ENCODE results near the gene CDSN. TPM values are rescaled to one million over a fixed set of nuclear protein-coding genes. Genes with fewer than 3 reads are reported as not detected.

The CDSN gene
- total and polyA plus RNA-seq, 10 donors, result not detected

DNA sequence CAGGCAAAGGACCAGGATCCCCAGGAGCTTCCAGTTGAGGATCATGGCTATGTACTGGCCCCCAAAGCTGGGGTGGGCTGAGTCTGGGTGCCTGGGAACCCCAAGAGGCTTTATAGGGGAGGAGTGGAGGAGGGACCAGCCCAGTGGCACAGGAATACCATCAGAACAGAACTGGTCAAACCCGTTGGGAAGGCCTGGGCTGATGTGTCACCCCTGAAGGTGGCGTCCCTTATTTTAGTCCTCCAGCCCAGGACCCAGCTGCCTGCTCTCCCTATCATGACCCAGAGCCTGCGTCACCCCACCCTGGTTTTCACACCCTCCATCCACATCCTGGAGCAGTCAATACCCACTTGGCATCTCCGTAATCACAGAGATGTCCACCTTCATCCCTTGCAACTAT is 18.7 kb upstream of the CDSN start, which contains the start of gene PSORS1C2:
PSORS1C2 (minus strand) TSS at position 85 of the 400 bp plus-strand sequence; CDS start at position 45, 40 bp downstream.
- no peak for DNase-seq
- 89 to 98% (median 93%) methylated on average over 4 of the region's 4 CpGs for WGBS, 5 donors
- intact Hi-C loops (cut with DNase I; ENCODE audit: low total_unique reads), result loop anchor here (5.0 kb wide), 1 partner anchor 228 kb away; no protein-coding TSS in a partner anchor
- H3K4me1 ChIP-seq, result peaks cover 0 to 30% (median 8%) of the 10 kb centered on the region in 6 donors
- H3K27ac ChIP-seq, result no peak within 1 kb of the TSS
- peaks cover 0 to 20% (median 6%) of the 10 kb centered on the region in 6 donors for H3K36me3 ChIP-seq
- no peaks in the 10 kb centered on the region for H3K27me3 ChIP-seq (replicated peaks in 1 of 7)
- H3K9me3 ChIP-seq, result no peaks in the 10 kb centered on the region
- TF ChIP-seq, protein P1, sequence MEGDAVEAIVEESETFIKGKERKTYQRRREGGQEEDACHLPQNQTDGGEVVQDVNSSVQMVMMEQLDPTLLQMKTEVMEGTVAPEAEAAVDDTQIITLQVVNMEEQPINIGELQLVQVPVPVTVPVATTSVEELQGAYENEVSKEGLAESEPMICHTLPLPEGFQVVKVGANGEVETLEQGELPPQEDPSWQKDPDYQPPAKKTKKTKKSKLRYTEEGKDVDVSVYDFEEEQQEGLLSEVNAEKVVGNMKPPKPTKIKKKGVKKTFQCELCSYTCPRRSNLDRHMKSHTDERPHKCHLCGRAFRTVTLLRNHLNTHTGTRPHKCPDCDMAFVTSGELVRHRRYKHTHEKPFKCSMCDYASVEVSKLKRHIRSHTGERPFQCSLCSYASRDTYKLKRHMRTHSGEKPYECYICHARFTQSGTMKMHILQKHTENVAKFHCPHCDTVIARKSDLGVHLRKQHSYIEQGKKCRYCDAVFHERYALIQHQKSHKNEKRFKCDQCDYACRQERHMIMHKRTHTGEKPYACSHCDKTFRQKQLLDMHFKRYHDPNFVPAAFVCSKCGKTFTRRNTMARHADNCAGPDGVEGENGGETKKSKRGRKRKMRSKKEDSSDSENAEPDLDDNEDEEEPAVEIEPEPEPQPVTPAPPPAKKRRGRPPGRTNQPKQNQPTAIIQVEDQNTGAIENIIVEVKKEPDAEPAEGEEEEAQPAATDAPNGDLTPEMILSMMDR (IDR thresholded peaks at IDR 0.05 in 8 of 11, conservative IDR thresholded peaks at IDR 0.05 in 3 of 11), result no peak
- no peak for TF ChIP-seq POLR2AphosphoS5 (IDR thresholded peaks at IDR 0.05)
- TF ChIP-seq POLR2A (IDR thresholded peaks at IDR 0.05), result no peak
- peak within 1 kb of the TSS in 1 of 8 donors; percentile 58 for H3K4me3 ChIP-seq

DNA sequence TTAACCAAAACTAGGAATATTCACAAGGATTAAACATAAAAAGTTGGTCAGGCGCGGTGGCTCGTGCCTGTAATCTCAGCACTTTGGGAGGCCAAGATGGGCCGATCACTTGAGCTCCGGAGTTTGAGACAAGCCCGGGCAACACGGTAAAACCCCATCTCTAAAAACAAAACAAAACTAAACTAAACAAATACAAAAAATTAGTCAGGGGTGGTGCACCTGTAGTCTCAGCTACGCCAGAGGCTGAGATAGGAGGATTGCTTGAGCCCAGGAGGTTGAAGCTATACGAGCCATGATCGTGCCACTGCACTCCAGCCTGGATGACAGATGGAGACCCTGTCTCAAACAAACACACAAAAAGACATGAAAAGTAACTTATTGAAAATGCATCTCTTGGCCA is 15.5 kb upstream of the CDSN start:
- DNase-seq, result no peak
- 65 to 96% (median 82%) methylated on average over 10 of the region's 10 CpGs for WGBS, 5 donors
- H3K9me3 ChIP-seq, result no peaks in the 10 kb centered on the region
- no peaks in the 10 kb centered on the region for H3K36me3 ChIP-seq
- H3K4me1 ChIP-seq, result peaks cover 0 to 18% (median 8%) of the 10 kb centered on the region in 6 donors
- no peaks in the 10 kb centered on the region for H3K27me3 ChIP-seq (replicated peaks in 1 of 7)
- TF ChIP-seq POLR2AphosphoS5 (IDR thresholded peaks at IDR 0.05) (no peak), POLR2A (IDR thresholded peaks at IDR 0.05) (no peak)
- TF ChIP-seq, protein P1 (IDR thresholded peaks at IDR 0.05 in 8 of 11, conservative IDR thresholded peaks at IDR 0.05 in 3 of 11), result no peak
- intact Hi-C loops (cut with DNase I; ENCODE audit: low total_unique reads), result loop anchor here (2.0 to 5.0 kb wide), 2 partner anchors 57 to 232 kb away; no protein-coding TSS in a partner anchor
- H3K27ac ChIP-seq, result no peak overlapping the region
- H3K4me3 ChIP-seq, result no peak overlapping the region

DNA sequence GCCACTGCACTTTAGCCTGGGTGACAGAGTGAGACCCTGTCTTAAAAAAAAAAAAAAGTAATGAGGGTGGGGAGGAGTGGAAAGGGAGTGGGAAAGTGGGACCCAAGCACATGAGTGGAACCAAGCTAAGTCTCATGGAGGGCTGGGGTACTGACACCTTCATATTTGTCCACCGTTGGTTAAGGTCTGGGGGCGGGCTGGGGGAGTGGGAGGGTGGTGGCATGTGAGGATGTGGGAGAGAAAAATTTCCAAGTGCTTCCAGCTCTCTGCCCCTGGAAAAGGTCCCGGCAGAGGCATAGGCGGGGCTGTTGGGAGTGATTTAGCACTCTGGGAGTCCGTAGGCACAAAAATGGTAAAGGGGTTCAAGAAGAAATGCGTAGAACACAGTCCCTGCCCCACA is 12.6 kb upstream of the CDSN start:
- intact Hi-C loops (cut with DNase I; ENCODE audit: low total_unique reads), result no loop called here
- TF ChIP-seq, protein P1 (IDR thresholded peaks at IDR 0.05 in 8 of 11, conservative IDR thresholded peaks at IDR 0.05 in 3 of 11), result no peak
- no peak overlapping the region for H3K4me3 ChIP-seq
- no peaks in the 10 kb centered on the region for H3K9me3 ChIP-seq
- H3K27me3 ChIP-seq (replicated peaks in 1 of 7), result peaks cover 0 to 5% (median 0%) of the 10 kb centered on the region in 7 donors
- DNase-seq, result no peak
- H3K36me3 ChIP-seq, result no peaks in the 10 kb centered on the region
- 64 to 83% (median 76%) methylated on average over 6 of the region's 6 CpGs for WGBS, 5 donors
- peaks cover 0 to 12% (median 7%) of the 10 kb centered on the region in 6 donors for H3K4me1 ChIP-seq
- no peak overlapping the region for H3K27ac ChIP-seq

DNA sequence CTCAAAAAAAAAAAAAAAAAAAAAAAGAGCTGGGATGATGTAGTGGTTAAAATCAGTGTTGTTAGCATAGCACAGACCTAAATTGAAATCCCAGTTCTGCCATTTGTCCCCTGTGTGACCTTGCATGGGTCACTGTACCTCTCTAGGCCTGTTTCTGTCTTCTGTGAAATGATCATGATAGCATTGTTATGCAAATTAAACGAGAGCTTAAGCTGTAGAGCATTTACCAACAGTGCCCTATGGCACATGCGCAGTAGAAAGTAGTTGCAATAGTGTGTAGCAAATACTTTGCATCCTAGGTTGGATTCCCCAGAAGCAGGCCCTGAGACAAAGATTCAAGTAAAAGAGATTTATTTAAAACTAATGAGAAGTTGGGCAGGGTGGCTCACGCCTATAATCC is 11.3 kb upstream of the CDSN start:
- peaks cover 0 to 5% (median 0%) of the 10 kb centered on the region in 6 donors for H3K4me1 ChIP-seq
- WGBS, 5 donors, result 77 to 97% (median 90%) methylated on average over 3 of the region's 3 CpGs
- TF ChIP-seq, protein P1 (IDR thresholded peaks at IDR 0.05 in 8 of 11, conservative IDR thresholded peaks at IDR 0.05 in 3 of 11), result no peak
- TF ChIP-seq POLR2A (IDR thresholded peaks at IDR 0.05), result no peak
- H3K9me3 ChIP-seq, result no peaks in the 10 kb centered on the region
- no peak overlapping the region for H3K4me3 ChIP-seq
- intact Hi-C loops (cut with DNase I; ENCODE audit: low total_unique reads), result no loop called here
- no peak for DNase-seq
- H3K27ac ChIP-seq, result no peak overlapping the region
- no peaks in the 10 kb centered on the region for H3K36me3 ChIP-seq
- H3K27me3 ChIP-seq (replicated peaks in 1 of 7), result peaks cover 0 to 5% (median 0%) of the 10 kb centered on the region in 7 donors
